Duodenal mucosa (tissue), 2 donors: ENCODE measurements around the gene RFPL2.
"Not testable (repeated sequence)": the region's sequence is repeated elsewhere in the genome, so short reads cannot be mapped to it uniquely, and the experiment has no call there.

ENCODE experiments used
- H3K27ac ChIP-seq: one replicate; pipeline ENCODE4 v1.7.0; 2013; ENCODE audit warnings: low read depth, low read length
- H3K27me3 ChIP-seq, 2 donors: one replicate each; pipeline ENCODE4 v1.7.0; 2013; ENCODE audit warnings: low read length in 2 of 2, control low read depth in 1 of 2; ENCODE audit not compliant: insufficient read depth in 2 of 2, control insufficient read depth in 1 of 2
- H3K36me3 ChIP-seq, 2 donors: one replicate each; pipeline ENCODE4 v1.7.0; 2013; ENCODE audit warnings: low read length in 2 of 2, control low read depth in 1 of 2; ENCODE audit not compliant: insufficient read depth in 2 of 2, control insufficient read depth in 1 of 2
- H3K4me1 ChIP-seq, 2 donors: one replicate each; pipeline ENCODE4 v1.7.0; 2013; ENCODE audit warnings: low read length in 2 of 2, control low read depth in 1 of 2; ENCODE audit not compliant: insufficient read depth in 2 of 2, control insufficient read depth in 1 of 2
- H3K4me3 ChIP-seq, 2 donors: one replicate each; pipeline ENCODE4 v1.7.0; 2013; ENCODE audit warnings: low read length in 2 of 2, low read depth in 1 of 2
- H3K9ac ChIP-seq, 2 donors: one replicate each; pipeline ENCODE4 v1.7.0; 2013; ENCODE audit warnings: low read length in 2 of 2, low read depth in 1 of 2
- H3K9me3 ChIP-seq, 2 donors: one replicate each; pipeline ENCODE4 v1.7.0; 2013; ENCODE audit warnings: low read length in 2 of 2, control low read depth in 1 of 2; ENCODE audit not compliant: control insufficient read depth in 1 of 2

RFPL2 gene

DNA sequence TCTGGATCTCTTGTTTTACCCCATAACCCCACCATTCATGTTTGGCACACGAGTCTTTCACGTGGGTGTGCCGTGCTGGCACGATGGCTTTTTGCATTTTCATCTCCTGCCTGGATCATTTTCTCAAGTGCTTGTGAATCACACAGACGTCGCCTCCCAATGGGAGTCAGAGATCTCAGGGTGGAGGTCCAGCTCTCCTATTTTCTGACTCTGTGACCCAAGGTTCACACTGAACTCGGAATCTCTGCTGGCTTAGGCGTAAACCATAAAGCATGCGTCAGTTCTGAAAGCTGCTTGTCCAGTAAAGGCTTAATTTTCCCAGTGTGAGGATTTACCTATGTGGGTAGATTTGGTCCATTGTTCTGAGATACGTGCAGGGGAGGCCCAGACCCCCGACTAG, 29.8 kb downstream of the RFPL2 start:
- H3K4me1 ChIP-seq: peaks cover 0 to 3% of the 10 kb centered on the region in 2 donors
- H3K9me3 ChIP-seq: no peaks in the 10 kb centered on the region
- H3K9ac ChIP-seq: no peak overlapping the region
- no peaks in the 10 kb centered on the region for H3K36me3 ChIP-seq
- H3K4me3 ChIP-seq: no peak overlapping the region
- no peak overlapping the region for H3K27ac ChIP-seq
- H3K27me3 ChIP-seq: peaks cover 11 to 16% of the 10 kb centered on the region in 2 donors

DNA sequence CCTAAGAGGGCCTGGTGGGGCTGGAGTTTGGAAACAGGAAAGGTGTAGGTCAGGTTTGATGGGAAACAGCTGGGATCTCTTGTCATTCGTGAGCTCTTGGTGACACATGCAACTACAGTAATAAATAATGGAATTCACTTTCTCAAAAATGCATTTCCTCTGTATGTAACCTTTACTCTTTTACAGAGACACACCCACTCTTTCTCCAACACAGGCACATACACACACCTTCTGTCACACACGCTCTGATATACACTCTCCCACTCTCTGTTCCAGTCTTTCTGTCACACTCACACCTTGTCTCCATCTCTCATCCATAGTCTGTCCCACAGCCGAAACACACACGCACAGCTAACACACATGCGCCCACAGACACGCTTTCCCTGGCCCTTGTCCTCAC, 39.2 kb downstream of the RFPL2 start:
- Histone ChIP-seq H3K9ac (no peak overlapping the region), H3K27me3 (no peaks in the 10 kb centered on the region), H3K36me3 (no peaks in the 10 kb centered on the region), H3K4me1 (peaks cover 5 to 10% of the 10 kb centered on the region in 2 donors), H3K4me3 (no peak overlapping the region), H3K27ac (no peak overlapping the region), H3K9me3 (no peaks in the 10 kb centered on the region)

DNA sequence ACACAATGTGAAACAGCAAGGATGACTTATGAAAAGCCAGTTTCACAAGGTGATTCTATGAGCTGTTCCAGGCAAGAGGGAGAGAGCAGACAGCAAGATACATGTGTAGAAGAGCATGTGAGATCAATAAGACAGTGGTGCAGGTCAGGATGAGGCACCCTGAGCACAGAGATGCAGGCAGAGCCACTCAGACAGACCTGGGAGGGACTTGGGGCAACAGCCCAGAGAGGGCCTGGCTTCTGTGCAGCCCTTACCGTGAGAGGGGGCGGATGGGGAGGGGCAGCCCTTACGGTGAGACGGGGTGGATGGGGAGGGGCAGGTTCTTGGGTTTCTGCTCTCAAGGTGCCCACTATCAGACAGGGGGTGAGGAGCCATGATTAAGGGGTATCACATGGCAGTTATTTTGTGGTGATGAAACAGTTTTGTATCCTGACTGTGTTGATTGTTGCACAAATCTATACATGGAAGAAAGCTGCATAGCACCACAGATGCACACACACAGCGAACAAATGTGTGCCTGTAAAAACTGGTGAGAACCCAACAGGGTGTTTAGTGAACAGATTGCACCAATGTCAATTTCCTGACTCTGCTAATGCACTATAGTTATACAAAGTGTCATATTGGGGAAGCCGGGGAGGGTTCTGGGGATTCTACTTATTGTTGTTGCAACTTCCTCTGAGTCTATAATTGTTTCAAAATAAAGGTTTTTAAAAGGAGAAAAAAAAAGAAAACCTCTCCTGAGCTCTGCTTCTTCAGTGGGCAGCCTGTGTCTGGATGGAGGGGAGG, 40.6 kb downstream of the RFPL2 start:
- no peak overlapping the region for H3K9ac ChIP-seq
- H3K4me3 ChIP-seq: no peak overlapping the region
- no peaks in the 10 kb centered on the region for H3K9me3 ChIP-seq
- no peaks in the 10 kb centered on the region for H3K27me3 ChIP-seq
- peaks cover 5 to 10% of the 10 kb centered on the region in 2 donors for H3K4me1 ChIP-seq
- no peak overlapping the region for H3K27ac ChIP-seq
- H3K36me3 ChIP-seq: no peaks in the 10 kb centered on the region

GRCh38 chr22:32160411-32160810, 44.5 kb downstream of the RFPL2 start:
- H3K4me1 ChIP-seq, H3K9ac ChIP-seq, H3K27ac ChIP-seq, H3K4me3 ChIP-seq, H3K9me3 ChIP-seq, H3K27me3 ChIP-seq, H3K36me3 ChIP-seq: not testable (repeated sequence)

DNA sequence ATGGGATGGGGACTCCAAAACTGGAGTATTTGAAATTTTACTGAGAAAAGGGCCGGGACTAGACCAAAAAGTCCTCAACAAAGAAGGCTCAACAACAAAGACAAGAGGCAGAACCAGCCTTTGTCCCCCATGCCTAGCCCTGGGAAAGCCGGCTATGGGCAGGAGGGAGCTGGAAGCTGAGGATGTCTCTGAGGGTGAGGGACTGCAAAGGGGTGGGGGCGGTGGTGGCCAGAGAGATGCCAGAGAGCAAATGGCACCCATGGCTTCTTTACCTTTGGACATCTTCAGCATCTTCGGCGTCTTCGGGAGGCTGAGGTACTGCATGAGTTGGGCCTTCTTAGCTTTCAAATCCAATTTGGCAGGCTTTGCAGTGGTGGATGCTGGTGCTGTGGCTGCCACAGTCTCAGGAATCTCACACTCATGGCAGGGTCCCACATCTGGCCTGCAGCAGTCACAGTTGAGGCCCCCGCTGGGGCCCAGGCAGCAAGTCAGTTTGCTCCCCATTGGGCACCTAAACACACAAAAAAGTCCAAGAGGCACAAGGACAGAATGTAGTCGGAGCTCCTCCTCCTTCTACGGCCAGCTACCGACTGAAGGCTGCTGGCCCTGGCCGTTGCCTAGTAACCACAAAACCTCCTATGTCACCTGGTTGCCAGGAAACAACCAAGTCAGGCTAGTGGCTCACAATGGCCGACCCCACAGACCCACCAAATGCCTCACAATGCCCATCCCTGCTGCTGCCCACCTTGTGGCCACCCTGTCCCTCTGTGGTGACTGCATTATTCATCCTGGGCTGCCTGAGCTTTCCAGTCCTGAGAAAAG, 46.0 kb downstream of the RFPL2 start, which contains the start of gene C22orf42:
Gene C22orf42, minus strand, starts transcription at position 592 of the 822 bp plus-strand sequence. Its CDS starts 88 bp downstream, at position 504.
- Histone ChIP-seq H3K9ac (no peak within 1 kb of the TSS), H3K4me1 (no peaks in the 10 kb centered on the region), H3K27ac (no peak within 1 kb of the TSS), H3K36me3 (no peaks in the 10 kb centered on the region), H3K4me3 (no peak within 1 kb of the TSS), H3K9me3 (no peaks in the 10 kb centered on the region), H3K27me3 (no peaks in the 10 kb centered on the region)

GRCh38 chr22:32157632-32158031, 47.2 kb downstream of the RFPL2 start:
- H3K4me3 ChIP-seq, H3K27ac ChIP-seq, H3K4me1 ChIP-seq, H3K36me3 ChIP-seq, H3K9me3 ChIP-seq, H3K27me3 ChIP-seq, H3K9ac ChIP-seq: not testable (repeated sequence)

DNA sequence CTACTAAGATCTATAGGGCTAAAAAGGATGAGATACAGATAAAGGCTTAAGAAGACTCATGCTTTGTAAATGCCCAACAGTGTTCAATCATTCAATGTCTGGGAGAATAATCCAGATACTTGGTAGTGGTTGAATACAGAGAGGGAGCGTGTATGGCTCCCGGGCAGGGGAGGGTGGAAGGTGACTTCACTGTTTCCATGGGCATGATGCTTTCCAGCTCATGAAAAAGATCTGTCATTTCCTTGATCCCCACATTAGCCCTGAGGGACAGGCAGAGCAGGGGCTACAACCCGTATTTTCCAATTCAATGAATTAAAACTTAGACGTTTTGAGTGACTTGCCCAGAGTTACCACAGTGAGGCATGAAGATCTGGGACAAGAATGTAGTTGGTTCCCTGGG, 50.1 kb downstream of the RFPL2 start:
- H3K27ac ChIP-seq, H3K9me3 ChIP-seq, H3K4me1 ChIP-seq, H3K27me3 ChIP-seq, H3K9ac ChIP-seq, H3K4me3 ChIP-seq, H3K36me3 ChIP-seq: not testable (repeated sequence)

DNA sequence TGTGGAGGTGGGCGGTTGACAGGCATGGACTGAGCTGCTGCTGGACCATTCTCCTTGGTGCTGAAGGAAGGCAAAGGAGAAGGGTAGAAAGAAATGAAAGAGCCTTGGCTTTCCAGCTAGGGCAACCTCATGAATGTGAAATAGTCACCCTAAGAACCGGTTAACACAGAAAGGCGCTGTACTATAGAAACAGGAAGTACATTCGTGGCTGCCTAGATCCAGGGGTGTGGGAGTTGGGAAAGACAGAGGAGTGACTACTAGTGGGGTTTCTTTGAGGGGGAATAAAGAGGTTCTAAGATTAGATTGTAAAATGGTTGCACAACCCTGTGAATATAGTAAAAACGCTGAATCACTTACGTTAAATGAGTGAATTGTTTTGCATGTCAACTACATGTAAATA, 53.2 kb downstream of the RFPL2 start:
- H3K4me1 ChIP-seq, H3K27ac ChIP-seq, H3K4me3 ChIP-seq, H3K36me3 ChIP-seq, H3K27me3 ChIP-seq, H3K9ac ChIP-seq, H3K9me3 ChIP-seq: not testable (repeated sequence)

- not testable (repeated sequence) for H3K9me3 ChIP-seq
Measured at GRCh38 chr22:32150647-32151046, 54.2 kb downstream of the RFPL2 start.

DNA sequence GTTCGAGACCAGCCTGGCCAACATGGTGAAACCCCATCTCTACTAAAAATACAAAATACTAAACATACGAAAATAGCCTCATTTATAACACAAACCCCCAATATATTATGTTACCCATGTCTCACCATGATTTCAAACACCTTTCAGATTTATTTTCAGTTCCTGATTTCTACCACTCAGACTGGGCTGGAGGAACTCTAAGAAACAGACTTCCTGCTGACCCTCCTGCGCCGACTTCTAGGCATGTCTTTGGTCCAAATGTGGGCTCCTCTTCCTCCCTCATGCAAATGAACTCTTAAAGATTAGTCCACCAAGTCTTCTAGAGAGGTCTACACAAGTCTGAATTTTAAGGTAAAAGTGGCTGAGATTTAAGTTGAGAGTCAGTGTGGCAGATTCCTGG, 56.5 kb downstream of the RFPL2 start:
- not testable (repeated sequence) for H3K4me1 ChIP-seq, H3K9ac ChIP-seq, H3K9me3 ChIP-seq, H3K27me3 ChIP-seq, H3K36me3 ChIP-seq, H3K4me3 ChIP-seq, H3K27ac ChIP-seq

More at GRCh38 chr22:32150647-32151046, 54.2 kb downstream of the RFPL2 start:
- not testable (repeated sequence) for H3K9ac ChIP-seq, H3K36me3 ChIP-seq, H3K4me1 ChIP-seq, H3K27me3 ChIP-seq, H3K27ac ChIP-seq, H3K4me3 ChIP-seq
